Stimulated activated CD8-positive, alpha-beta memory T cell treated with anti-CD3 and anti-CD28 coated beads, Interleukin-7, amount 100 ng/mL, for 4 hours (primary cell): ENCODE data around the gene KCNT1.

Experiments
- DNase-seq, 2 donors: peaks; one replicate each; pipeline ENCODE4 v3.0.0-alpha.2; 2020; ENCODE audit warnings: low read depth in 2 of 2

Gene KCNT1

DNA sequence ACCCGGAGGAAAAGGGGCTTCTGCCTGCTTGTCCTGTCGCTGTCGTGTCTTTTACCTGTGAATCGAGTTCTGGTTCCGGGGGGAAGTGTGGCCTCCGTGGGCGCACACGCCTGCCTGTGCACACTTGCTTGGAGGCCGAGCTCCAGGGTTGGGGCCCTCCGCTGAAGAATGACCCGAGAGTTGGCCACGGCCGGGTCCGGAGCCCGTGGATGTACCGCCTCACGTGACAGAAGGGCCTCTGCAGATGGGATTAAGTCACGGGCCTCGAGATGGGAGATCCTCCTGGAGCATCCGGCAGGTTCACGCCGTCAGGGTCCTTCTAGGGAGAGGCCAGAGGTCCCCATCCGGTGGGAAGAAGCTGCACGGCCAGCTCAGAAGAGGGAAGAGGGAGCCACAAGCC, 81.0 kb downstream of the KCNT1 start:
- DNase-seq: no peak

DNA sequence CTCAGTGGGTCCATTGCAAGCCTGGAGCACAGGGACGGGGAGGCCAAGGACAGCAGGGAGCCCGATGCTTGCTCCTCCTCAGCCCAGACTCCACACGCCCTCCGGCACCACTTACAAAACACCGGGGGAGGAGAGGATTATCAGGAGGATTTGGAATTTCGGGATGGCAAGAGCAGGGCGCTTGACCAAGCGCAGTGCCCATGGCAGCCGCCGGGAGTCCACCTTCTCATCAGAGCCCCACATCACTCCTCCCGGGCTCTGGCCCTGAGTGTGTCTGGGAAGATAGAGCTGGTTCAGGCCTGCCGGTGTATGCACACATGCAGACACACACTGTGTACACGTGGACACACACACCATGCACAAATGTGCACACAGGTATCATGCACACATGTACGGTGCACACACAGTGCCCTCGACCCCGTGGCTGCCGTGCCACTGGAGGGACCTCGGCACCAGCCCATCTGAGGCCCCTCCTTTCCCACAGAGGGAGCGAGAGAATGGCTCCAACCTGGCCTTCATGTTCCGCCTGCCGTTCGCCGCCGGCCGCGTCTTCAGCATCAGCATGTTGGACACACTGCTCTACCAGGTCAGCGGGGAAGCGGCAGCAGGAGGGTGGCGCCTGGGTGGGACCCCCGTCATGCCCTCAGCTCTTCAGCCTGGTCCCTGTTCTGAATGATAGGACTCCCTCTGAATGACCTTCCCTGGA, 81.7 kb downstream of the KCNT1 start:
- no peak for DNase-seq

DNA sequence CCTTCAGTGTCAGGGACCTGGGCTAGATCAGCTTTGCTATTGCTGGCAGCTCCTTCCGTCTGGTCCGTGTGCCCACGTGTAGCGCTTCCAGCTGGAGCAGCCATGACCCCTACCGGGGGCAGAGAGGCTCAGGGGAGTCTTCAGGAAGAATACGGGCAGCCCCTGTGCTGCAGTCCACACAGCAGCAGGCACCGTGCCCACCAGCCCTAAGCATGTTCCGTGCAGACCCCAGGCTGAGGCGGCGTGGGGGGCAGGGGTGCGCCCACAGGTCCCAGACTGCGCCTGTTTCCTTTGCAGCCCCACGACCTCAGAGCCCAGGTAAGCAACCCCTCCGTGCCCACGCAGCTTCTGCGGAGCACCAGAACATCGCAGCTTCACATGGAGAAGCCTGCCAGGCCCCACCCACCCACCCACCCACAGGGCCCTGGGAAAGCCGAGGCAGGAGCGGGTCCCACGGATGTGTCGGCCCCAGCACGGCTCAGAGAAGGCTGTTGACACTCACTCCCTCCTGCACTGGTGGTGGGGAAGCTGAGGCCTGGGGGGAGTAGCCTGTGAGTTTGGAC, 83.1 kb downstream of the KCNT1 start:
- no peak for DNase-seq

DNA sequence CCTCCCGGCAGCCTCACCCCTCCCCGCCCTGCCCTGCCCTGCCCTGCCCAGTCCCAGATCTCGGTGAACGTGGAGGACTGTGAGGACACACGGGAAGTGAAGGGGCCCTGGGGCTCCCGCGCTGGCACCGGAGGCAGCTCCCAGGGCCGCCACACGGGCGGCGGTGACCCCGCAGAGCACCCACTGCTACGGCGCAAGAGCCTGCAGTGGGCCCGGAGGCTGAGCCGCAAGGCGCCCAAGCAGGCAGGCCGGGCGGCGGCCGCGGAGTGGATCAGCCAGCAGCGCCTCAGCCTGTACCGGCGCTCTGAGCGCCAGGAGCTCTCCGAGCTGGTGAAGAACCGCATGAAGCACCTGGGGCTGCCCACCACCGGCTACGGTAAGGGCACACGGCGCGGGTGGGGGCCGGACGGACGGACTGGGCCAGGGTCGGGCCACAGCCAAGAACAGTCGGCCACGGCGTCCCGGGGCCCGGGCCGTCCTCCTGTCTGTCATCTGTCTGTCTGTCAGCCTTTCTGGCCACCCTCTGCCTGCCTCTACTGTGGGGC, 84.2 kb downstream of the KCNT1 start:
- no peak for DNase-seq

DNA sequence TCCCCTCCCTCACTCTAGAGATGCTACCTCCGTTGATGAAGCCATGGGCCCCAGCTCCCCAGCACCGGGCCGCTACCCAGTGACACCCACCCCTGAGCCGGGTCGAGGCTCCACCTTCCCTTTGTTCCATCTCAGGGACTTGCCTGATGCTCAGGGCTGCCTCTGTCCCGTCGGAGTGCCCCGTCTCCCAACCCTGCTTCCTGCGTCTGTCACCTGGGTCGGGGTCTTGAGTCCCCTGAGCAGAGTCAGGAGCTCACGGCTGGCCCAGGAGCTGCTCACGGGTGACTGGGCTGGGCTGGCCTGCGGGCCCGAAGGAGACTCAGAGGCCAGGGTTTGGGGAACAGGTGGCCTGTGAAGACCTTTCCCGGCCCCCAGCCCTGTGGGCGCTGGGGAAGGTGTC, 85.3 kb downstream of the KCNT1 start:
- no peak for DNase-seq

DNA sequence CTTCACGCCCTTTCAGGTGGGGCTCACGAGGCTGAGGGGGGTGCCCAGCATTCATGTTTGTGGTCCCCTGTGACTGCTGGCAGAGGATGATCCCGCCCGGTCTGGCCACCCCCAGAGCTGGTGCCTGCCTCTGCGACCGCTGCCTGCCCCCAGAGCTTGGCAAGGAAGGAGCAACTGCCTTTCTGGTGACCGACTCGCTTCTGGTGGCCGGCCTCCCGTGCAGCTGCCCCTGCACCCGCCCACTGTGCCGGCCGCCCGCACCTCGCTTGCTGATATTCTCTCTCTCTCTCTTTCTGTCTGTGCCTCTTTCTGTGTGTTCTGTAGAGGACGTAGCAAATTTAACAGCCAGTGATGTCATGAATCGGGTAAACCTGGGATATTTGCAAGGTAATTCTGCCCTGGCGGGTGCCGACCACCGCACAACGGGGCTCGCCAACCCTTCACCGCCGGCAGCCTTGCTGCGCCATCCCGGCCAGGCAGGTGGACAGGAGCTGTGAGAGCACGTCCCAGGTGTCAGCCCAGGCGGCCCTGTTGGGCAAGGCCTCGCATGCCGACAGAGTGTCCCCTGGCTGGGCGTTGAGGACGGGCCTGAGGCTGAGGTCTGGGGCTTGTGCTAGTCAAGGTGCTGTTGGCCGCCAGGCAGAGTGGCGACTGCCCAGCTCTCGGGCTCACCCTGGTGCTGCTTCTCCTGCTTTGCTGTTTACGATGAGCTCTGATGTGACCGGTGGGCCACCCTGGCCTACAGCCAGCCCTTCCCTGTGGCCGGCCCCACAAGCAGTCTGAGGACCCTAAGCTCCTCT, 86.0 kb downstream of the KCNT1 start:
- DNase-seq: no peak

DNA sequence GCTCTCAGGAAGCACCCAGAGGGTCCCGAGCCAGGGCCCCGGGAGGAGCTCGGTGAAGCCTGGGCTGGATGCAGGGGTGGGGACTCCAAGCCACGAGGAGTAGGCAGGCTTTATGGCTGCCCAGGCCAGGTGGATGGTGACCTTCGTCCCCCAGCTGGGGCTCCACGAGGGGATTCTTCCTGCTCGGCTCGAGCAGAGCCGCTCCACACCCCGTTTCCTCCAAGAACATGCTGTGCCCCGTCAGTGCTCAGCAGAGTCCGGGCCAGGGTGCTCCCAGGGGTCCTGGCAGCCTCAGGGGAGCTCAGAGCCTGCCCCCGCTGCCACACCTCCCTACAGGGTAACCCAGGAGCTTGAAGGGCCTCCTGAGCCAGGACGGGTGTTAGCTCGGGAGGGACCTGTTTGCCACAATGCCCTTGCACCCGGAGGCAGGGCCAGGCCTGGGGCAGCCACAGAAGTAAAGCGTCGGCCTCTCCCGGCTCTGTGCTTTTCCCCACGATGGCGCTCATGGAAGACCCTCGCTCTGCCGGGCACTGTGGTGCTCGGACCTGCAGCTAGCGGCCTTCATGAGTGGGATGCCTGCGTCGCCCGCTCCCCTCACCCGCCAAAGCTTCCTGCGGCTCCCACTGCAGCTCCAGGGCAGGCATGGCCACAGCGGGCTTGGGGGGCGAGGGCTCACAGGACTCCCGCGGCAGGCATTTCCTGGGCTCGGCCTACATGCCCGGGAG, 86.8 kb downstream of the KCNT1 start:
- no peak for DNase-seq

DNA sequence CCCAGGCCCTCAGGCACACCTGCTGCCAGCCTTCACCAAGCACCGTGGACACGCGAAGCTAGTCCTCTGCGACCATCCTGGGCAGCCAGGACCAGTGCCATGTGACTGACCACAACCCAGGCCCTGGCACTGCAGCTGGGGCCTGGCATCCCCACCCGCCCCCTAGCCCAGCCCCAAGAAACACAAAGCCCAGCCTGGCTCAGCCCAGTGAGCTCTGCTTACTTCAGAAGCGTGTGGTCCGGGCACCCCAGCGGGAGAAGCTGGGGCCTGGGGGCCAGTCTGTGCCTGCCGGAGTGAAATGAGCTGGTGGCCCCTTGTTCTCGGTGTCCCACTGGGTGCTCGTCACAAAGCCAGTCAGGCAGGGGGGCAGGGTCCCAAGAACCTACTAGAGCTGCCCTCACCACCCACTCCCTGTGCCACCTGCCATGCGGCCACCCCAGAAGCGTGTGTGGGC, 87.9 kb downstream of the KCNT1 start:
- DNase-seq: no peak

DNA sequence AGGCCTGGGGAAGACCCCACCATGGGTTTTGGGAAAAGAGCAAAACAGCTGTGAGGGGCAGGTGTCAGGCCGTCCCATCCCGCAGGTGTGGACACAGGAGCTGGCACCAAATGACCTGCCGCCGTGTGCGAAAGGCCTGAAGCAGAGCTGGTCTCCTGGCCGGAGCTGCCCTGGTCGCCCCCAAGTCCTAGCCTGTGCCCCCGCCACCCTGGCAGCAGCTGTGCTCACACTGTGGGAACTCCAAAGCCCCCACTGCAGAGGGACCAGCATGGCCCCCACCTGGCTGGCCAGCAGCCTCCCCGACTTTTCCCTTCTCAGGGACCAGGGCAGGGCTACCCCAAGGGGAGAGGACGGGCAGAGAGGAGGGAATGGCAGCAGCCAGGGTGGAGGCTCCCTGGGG, 88.4 kb downstream of the KCNT1 start:
- no peak for DNase-seq

DNA sequence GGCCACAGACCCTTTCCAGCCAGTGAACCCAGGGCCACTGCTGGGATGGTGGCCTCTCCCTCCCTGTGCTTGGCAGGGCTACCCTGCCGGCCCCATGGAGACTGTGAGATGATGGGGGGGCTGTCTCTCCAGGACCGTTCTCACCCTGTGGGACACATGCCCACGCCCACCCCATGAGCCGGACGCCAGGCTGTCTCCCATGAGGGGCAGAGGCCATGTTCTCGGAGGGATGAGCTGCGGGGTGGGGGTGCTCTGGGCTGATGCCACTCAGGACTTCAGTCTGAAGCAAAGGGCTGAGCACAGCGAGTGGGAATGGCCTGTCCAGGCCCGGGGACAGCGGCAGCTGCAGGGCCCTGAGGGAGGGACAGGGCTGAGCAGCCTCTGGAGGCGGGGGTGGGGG, 88.9 kb downstream of the KCNT1 start:
- no peak for DNase-seq

DNA sequence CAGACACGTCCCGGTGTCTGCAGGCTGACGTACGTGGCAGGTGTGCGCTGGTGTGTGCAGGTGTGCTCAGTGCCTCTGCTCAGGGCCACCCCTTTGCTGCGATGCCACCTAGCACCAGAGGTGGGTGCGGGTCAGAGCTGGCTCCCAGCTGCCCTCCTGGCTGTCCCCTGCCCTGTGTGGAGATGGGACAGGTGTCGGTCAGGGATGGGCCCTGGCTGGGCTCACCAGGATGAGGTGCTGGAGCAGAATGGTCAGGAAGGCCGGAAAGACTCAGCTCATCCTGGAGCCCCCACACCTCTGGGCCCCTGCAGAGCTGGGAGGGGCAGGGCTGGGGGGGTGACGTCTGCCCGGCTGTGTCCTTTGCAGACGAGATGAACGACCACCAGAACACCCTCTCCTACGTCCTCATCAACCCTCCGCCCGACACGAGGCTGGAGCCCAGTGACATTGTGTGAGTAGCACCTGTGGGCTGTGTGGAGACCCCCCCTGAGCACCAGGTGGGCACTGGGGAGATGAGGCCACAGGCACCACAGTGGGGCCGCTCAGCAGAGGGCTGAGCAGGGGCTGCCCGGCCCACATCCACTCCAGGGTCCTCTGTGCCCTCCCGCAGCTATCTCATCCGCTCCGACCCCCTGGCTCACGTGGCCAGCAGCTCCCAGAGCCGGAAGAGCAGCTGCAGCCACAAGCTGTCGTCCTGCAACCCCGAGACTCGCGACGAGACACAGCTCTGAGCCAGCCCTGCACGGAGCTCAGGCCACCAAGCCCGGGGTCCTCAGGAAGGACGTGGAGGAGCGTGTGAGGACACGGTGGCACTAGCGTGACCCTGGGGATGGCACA, 89.7 kb downstream of the KCNT1 start:
- DNase-seq: no peak

DNA sequence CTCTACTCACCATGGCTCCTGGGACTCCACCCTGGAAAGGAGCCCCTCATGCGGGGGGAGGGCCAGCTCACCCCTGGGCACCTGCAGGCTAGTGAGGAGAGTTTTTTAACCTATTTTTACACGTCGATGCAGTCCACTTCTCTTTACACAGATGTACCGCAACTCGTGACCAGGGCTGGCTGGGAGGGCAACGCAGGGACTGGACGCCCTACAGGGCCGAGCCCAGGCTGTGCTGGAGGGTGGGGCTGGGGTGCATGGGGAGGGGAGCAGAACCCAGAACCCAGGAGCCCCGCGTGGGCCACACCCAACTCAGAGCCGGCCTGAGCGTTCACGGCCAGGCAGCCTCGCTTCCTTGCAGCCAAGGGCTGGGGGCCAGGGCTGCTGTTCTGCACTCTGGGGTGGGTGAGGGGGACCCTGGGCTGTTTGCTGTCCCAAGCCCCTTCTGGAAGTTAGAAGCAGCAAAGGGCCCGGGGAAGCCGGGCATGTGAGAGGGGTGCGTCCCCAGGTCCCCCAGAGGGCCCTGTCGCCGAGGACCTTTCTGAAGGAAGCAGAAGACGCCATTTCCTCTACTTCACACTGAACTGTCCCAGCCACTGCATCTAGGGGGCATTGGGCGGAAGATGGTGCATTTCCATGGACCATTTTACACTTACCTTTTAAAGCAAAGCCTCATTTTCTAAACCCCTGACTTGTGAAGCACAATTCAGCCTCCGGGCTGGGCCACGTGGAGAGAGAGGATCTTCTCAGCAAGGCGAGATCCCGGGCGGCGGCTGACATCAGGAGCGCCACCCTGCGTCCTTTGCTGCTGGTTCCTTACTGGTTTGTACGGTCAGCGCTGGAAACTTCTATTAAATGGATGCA, 90.5 kb downstream of the KCNT1 start:
- no peak for DNase-seq

DNA sequence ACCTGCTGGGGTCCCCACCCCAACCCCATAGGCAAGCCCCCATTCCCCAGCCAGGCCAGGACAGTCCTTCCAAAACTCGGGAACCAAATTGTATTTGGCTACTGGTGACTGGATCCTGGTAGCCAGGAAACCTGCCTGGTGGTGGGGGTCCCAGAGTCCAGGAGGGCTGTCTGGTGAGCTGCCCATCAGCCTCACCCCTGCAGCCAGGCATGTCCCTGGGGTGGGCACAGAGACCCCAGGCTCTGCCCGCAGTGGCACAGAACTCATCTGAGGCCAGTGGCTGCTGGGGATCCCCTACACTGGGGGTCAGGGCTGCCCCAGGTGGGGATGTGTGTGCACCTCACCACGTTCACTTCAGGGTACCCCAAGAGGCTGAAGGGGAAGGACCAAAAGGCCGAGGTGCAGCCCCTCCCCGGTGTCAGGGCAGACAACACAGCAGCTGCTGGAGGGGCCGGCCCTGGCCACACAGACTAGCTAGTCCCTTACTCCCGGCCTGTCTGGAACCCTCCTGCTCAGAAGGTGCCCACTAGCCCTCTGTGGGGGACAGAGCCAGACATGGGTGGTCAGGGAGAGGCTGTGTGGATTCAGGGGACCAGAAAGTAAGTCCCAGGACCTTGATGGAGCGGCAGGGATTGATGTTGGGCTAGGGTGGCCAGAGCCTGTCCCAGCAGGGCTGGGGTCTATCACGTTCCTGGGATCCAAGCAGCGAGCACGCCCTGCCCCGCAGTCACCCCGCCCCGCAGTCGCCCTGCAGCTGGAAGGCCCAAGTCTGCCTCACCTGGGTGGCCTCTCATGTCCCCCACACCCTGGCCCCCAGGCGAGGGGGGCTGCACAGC, 91.5 kb downstream of the KCNT1 start:
- no peak for DNase-seq

DNA sequence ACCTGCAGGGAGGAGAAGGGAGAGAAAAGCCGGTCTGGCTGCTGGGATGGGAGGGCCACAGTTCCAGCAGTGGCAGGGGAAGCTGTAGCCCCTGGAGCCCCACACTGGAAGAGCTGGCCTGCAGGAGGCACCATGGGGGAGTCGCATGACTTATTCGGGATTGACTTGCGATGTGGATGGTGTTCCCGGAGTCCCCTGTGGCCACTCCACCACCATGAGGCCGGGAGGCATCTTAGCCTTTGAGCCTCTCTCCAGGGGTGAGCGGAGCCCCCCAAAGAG, 92.0 kb downstream of the KCNT1 start:
- DNase-seq: no peak

DNA sequence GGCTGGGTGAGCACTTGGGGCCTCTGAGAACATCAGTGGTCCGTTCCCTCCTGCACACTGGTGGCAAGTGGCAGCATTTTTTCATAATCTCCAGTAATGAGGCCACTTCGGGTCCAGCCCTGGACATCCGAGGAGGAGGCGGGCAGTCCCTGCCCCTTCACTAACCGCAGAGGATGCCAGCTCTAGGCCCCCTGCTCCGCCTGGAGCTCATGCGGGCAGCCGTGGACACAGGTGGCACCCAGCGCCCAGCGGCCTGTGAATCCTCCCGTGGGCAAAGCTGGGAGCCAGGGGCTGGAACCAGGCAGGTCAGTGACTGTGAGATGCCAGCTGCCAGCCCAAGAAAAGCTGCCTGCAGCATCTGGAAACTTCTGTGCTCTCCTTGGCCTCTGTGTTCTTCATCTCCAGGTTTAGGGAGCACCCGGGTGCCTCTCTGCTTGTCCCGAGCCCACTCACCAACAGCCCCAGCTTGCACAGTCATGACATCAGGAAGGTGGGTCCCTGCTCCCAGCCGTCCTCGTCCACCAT, 92.4 kb downstream of the KCNT1 start:
- DNase-seq: no peak

DNA sequence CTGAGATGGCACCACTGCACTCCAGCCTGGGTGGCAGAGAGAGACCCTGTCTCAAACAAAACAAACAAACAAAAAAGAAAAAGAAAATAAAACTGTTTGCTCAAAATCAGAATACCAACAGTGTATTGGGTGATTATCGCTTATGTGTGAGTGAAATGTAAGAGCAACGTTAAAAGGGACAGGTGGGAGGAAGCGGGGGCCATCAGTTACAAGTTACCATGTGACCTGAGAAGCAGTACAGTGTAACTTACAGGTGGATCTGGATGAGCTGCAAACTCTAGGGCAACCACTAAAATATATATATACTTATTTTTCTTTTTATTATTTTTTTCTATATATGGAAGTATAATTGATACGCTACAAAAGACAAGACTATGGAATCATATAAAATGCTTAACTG, 93.4 kb downstream of the KCNT1 start:
- DNase-seq: no peak

DNA sequence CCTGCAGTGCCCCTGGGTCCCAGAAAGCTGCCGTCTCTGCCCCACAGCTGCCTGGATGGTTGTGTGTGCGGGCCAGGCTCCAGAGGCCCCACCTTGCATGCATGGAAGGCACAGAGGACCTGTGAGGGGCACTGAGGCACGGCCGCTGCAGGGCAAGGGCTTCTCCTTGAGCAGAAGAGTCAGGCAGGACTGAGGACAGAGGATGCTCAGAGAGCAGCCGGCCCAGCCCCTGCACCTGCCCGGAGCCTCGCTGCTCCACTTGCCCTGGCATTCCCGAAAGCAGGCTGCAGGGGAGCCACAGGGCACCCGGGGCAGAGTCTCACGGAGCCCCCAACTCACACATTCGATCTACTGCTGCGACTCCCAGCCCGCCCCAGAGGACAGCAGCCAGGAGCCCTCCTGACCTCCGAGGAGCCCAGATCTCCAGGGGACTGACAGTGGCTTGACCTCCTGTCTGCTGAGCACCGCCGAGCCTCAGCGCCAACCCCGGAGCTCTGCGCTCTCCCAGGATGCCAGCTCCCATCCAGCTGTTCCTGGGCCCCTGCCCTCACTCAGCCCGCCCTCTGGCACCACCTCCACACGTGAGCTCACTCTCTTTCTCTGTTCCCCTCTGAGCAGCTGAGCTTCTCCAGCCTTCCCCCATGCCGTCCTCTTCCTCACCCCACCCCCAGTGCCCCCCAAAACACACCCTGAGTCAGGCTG, 95.0 kb downstream of the KCNT1 start:
- DNase-seq: no peak

DNA sequence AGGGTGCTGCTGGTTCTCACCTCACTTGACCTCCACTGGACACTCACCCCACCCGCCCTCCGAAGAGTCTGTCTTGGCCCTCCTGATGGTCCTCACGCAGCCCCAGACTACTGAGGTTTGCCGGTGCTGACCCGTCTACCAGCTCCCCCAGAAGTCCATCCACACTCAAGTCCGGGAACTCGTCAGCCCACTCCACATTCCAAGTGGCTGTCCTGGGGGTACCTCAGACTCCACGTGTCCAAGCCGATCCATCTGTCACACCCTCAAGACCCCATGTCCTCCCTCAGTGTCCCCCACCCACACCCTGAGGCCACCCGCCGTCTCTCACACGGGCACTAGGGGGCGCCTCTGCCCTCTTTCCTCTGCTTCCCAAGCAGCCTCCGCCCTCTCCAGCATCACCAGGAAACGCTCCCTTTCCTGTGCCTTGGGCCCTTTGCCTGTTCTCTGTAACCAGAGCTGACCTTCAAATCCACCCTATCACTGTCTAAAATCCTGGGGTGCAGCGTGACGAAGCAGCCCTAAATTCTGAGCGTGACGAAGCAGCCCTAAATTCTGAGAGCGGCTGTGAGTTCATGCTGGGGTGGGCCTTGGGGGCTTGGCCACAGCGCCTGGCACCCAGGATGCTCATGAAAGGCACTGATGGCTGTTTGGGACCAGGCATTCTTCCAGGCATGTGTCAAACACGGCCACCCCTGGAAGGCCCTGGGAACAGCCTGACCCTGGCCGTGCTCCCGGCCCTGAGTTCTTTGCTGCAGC, 95.7 kb downstream of the KCNT1 start:
- no peak for DNase-seq
